ENCODE data around the gene EFEMP2.

The EFEMP2 gene

GRCh38 chr11:65817835-65818680 lies 54.5 kb downstream of the EFEMP2 start:
- peak; percentile 67 for DNase-seq

- DNase-seq = no peak
Measured at GRCh38 chr11:65817312-65817834, 55.2 kb downstream of the EFEMP2 start.

- no peak for DNase-seq
Measured at GRCh38 chr11:65816696-65817095, 55.9 kb downstream of the EFEMP2 start.

Measured in NCI-H226 (cell line).